MM.1S (cell line): ENCODE data around the gene CDH4.
"Not testable (repeated sequence)": the region's sequence is repeated elsewhere in the genome, so short reads cannot be mapped to it uniquely, and the experiment has no call there.

Experiments used
- DNase-seq: peaks from one replicate; pipeline ENCODE4 v3.0.0-alpha.2; 2015
- H2AFZ ChIP-seq: fragments of 300-600 bp; sonication (generic); 2 replicates; pipeline ENCODE4 v1.6.0; 2016; ENCODE audit warnings: antibody characterized with exemption, low read length
- H3F3A ChIP-seq: fragments of 300-600 bp; sonication (generic); 2 replicates; pipeline ENCODE4 v1.6.1; 2016; ENCODE audit warnings: mild to moderate bottlenecking, antibody characterized with exemption, low read length, moderate library complexity, mixed read lengths; ENCODE audit not compliant: insufficient read depth
- H3K27ac ChIP-seq: fragments of 300-600 bp; sonication (generic); 2 replicates; pipeline ENCODE4 v1.5.1; 2016; ENCODE audit warnings: mild to moderate bottlenecking, low read length
- H3K27me3 ChIP-seq: fragments of 300-600 bp; sonication (generic); replicated peaks from 2 replicates; pipeline ENCODE4 v1.6.0; 2016; ENCODE audit warnings: low read length; ENCODE audit not compliant: insufficient read depth
- H3K36me3 ChIP-seq: fragments of 300-600 bp; sonication (generic); replicated peaks from 2 replicates; pipeline ENCODE4 v1.6.1; 2016; ENCODE audit warnings: mild to moderate bottlenecking, low read length, mixed read lengths; ENCODE audit not compliant: insufficient read depth
- H3K4me1 ChIP-seq: fragments of 300-600 bp; sonication (generic); 2 replicates; pipeline ENCODE4 v1.6.1; 2016; ENCODE audit warnings: low read length, mixed read lengths
- H3K4me2 ChIP-seq: fragments of 300-600 bp; sonication (generic); 2 replicates; pipeline ENCODE4 v1.6.0; 2016; ENCODE audit warnings: low read depth, low read length
- H3K4me3 ChIP-seq: fragments of 300-600 bp; sonication (generic); 2 replicates; pipeline ENCODE4 v1.5.1; 2016; ENCODE audit warnings: low read length, mixed read lengths
- H3K79me2 ChIP-seq: fragments of 300-600 bp; sonication (generic); 2 replicates; pipeline ENCODE4 v1.6.1; 2016; ENCODE audit warnings: mixed run types, low read length, mixed read lengths
- H3K9ac ChIP-seq: fragments of 300-600 bp; sonication (generic); 2 replicates; pipeline ENCODE4 v1.6.1; 2016; ENCODE audit warnings: low read length, mixed read lengths
- H3K9me2 ChIP-seq: fragments of 300-600 bp; sonication (generic); replicated peaks from 2 replicates; pipeline ENCODE4 v1.6.1; 2016; ENCODE audit warnings: mild to moderate bottlenecking, low read length, mixed read lengths; ENCODE audit not compliant: insufficient read depth
- H3K9me3 ChIP-seq: fragments of 300-600 bp; sonication (generic); replicated peaks from 2 replicates; pipeline ENCODE4 v1.6.1; 2016; ENCODE audit warnings: mild to moderate bottlenecking, low read length, mixed read lengths; ENCODE audit not compliant: insufficient read depth
- H4K20me1 ChIP-seq: fragments of 300-600 bp; sonication (generic); 2 replicates; pipeline ENCODE4 v1.6.1; 2016; ENCODE audit warnings: mild to moderate bottlenecking, low read length, moderate library complexity, mixed read lengths; ENCODE audit not compliant: insufficient read depth
- EZH2 ChIP-seq: fragments of 300-600 bp; sonication (generic); optimal IDR thresholded peaks from 2 replicates; pipeline ENCODE3; 2017; ENCODE audit warnings: low read depth, mild to moderate bottlenecking, antibody characterized with exemption, low read length, mixed read lengths
- EZH2phosphoT487 ChIP-seq: fragments of 300-600 bp; sonication (generic); IDR thresholded peaks from 2 replicates; pipeline ENCODE4 v1.6.1; 2018; ENCODE audit warnings: antibody characterized with exemption, low read length
- TF ChIP-seq, protein P1 (sequence below): fragments of 300-600 bp; sonication (generic); IDR thresholded peaks from 2 replicates; pipeline ENCODE4 v1.5.1; 2016; ENCODE audit warnings: antibody characterized with exemption, low read length, mixed read lengths

The CDH4 gene

DNA sequence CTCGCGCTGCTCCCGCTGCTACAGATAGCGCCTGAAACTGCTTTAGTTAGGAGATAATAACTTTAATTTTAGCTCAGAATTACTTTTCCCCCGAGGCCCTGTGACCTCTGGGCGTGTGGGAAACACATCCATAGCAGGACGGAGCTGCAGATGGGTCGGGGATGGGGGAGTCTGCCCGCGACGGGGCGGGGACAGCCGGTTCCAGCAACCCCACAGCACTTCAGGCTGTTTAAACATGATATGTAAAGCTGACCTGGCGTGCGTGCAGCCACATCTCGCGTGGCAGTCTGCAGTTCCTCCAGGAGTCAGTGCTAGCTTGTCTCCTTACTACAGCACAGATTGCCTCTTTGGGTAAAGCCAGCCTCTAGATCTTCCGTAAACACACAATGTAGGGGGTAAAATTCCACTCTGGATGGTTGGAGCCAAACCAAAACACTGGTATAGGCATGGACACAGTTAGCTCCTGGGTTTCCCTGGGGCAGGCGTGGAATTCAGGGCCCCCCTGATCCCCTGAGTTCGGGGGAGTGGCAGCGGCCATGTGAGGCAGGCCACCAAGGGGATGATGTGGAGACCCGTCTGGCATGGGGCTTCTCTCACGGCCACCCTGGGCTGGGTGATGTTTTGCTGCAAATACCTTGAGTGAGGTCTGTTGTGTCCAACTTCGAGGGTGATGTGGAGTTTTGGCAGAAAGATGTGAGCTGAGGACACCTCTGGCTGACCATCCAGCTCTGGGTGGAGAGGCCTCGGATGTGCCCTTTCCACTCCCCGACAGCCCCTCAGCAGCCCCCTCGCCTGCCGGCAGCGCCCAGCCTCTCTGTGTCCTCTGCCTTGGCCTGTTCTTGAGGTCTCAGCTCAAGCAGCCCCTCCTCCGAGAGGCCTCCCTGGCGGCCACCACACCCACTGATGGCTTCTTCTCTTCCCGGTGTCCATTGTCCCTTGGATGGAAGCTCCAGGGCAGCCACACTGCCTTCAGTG is 599.2 kb downstream of the CDH4 start:
- Histone ChIP-seq H3K27ac (no peak overlapping the region), H3K27me3 (peaks cover 73% of the 10 kb centered on the region), H3K9me2 (no peaks in the 10 kb centered on the region), H3K79me2 (no peaks in the 10 kb centered on the region), H3K36me3 (no peaks in the 10 kb centered on the region), H3K4me2 (no peak overlapping the region), H4K20me1 (no peaks in the 10 kb centered on the region), H3F3A (no peaks in the 10 kb centered on the region), H3K9me3 (no peaks in the 10 kb centered on the region), H3K4me1 (no peaks in the 10 kb centered on the region), H3K4me3 (no peak overlapping the region), H3K9ac (no peak overlapping the region), H2AFZ (no peak overlapping the region)
- no peak for DNase-seq
- TF ChIP-seq EZH2 (no peak), EZH2phosphoT487 (no peak)
- TF ChIP-seq, protein P1, sequence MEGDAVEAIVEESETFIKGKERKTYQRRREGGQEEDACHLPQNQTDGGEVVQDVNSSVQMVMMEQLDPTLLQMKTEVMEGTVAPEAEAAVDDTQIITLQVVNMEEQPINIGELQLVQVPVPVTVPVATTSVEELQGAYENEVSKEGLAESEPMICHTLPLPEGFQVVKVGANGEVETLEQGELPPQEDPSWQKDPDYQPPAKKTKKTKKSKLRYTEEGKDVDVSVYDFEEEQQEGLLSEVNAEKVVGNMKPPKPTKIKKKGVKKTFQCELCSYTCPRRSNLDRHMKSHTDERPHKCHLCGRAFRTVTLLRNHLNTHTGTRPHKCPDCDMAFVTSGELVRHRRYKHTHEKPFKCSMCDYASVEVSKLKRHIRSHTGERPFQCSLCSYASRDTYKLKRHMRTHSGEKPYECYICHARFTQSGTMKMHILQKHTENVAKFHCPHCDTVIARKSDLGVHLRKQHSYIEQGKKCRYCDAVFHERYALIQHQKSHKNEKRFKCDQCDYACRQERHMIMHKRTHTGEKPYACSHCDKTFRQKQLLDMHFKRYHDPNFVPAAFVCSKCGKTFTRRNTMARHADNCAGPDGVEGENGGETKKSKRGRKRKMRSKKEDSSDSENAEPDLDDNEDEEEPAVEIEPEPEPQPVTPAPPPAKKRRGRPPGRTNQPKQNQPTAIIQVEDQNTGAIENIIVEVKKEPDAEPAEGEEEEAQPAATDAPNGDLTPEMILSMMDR = no peak

DNA sequence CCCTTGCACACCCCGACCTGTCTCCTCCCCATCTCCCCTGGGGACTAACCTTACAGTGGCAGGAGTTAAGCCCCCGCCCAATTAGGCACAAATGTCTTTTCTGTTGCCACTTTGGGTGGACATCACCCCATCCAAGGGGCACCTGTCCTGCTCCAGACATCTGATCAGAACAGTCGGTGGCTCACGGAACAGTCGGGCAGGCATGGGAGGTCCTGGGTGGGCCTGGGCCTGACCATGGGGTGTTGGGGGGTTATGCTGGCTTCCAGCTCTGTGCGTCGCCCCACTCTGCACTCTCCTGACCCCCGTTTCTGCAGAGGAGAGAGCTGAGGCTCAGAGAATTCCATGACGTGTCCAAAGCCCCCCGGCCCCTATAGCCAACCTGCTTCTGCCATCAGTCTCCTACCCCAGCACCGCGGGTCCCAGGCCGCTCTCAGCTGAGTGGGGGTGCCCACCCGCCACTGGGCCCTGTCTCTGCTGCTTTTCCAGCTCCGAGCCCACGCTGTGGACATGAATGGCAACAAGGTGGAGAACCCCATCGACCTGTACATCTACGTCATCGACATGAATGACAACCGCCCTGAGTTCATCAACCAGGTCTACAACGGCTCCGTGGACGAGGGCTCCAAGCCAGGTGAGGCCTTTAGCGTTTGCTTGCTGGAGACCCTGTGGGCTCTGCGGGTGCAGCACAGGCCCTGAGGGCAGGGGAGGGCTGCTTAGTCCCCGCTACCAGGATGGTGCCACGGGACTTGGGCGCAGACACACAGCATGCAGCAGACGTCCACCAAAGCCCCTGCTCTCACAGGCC is 600.4 kb downstream of the CDH4 start:
- H4K20me1 ChIP-seq = no peaks in the 10 kb centered on the region
- H3K27ac ChIP-seq = no peak overlapping the region
- H3K9me2 ChIP-seq = no peaks in the 10 kb centered on the region
- peaks cover 72% of the 10 kb centered on the region for H3K27me3 ChIP-seq
- no peak overlapping the region for H3K4me2 ChIP-seq
- no peaks in the 10 kb centered on the region for H3K9me3 ChIP-seq
- no peaks in the 10 kb centered on the region for H3K36me3 ChIP-seq
- H3K9ac ChIP-seq = no peak overlapping the region
- no peaks in the 10 kb centered on the region for H3F3A ChIP-seq
- TF ChIP-seq EZH2 = no peak
- TF ChIP-seq, protein P1 = no peak
- H3K4me1 ChIP-seq = no peaks in the 10 kb centered on the region
- no peak overlapping the region for H2AFZ ChIP-seq
- H3K79me2 ChIP-seq = no peaks in the 10 kb centered on the region
- DNase-seq = no peak
- H3K4me3 ChIP-seq = no peak overlapping the region

DNA sequence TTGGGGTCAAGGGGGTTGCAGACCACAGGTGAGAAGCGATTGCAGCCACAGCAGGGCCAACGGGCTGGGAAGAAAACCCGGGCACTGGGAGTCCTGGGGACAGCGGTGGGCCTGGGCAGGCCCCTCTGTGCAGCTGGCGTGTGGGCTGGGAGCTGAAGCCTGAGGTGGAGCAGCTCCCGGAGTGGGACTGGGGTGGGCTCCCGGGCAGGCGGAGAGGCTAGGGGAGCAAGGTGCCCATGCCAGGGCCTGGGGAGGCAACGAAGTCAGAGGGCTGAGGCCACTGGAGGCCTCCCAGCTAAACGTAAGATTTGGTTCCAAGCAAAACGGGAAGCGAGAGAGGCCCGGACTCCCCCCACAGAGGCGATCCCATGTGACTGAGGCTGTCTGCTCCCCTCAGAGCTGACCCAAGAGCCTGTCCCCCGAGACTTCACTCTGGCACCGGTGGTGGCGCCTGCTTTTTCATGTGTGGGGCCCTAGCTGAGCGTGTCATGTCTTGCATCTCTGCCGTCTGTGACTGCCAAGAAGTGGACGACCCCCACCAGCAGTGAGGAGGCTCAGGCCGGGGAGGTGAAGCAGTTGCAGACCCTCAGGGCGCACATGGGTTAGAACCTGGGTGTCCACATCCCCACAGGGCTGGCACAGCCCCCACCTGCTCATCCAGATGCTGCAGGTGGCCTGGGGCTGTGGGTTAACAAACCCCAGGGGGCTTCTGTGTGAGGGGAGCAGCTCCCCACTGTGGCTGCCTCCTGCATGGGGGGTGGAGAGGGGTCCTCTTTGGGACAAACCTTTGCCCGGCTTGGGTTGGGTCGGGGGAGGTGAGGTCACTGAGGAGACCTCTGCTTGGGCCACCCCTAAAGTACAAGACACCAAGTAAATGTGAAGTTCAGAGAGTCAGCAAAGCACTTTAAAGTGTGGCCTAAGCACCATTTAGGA is 601.3 kb downstream of the CDH4 start:
- H3K27ac ChIP-seq = no peak overlapping the region
- no peak overlapping the region for H3K4me2 ChIP-seq
- H3K9ac ChIP-seq = no peak overlapping the region
- no peak overlapping the region for H2AFZ ChIP-seq
- no peaks in the 10 kb centered on the region for H3K9me2 ChIP-seq
- no peaks in the 10 kb centered on the region for H4K20me1 ChIP-seq
- DNase-seq = no peak
- no peaks in the 10 kb centered on the region for H3K9me3 ChIP-seq
- H3K27me3 ChIP-seq = peaks cover 73% of the 10 kb centered on the region
- H3K4me3 ChIP-seq = no peak overlapping the region
- no peaks in the 10 kb centered on the region for H3K79me2 ChIP-seq
- no peaks in the 10 kb centered on the region for H3F3A ChIP-seq
- H3K36me3 ChIP-seq = no peaks in the 10 kb centered on the region
- TF ChIP-seq EZH2 = no peak
- no peak for TF ChIP-seq EZH2phosphoT487
- TF ChIP-seq, protein P1 = no peak
- no peaks in the 10 kb centered on the region for H3K4me1 ChIP-seq

DNA sequence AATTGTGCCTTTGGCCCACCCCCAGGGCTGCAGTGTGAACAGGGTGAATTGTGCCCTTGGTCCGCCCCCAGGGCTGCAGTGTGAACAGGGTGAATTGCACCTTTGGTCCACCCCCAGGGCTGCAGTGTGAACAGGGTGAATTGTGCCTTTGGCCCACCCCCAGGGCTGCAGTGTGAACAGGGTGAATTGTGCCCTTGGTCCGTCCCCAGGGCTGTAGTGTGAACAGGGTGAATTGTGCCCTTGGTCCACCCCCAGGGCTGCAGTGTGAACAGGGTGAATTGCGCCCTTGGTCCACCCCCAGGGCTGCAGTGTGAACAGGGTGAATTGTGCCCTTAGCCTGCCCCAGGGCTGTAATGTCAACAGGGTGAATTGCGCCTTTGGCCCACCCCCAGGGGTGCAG is 602.5 kb downstream of the CDH4 start:
- not testable (repeated sequence) for H3K4me2 ChIP-seq, DNase-seq, H2AFZ ChIP-seq, H3F3A ChIP-seq, H3K36me3 ChIP-seq, H3K9me2 ChIP-seq, H3K4me1 ChIP-seq, H3K4me3 ChIP-seq, H3K27ac ChIP-seq, H3K79me2 ChIP-seq, H3K9ac ChIP-seq, H3K9me3 ChIP-seq, H4K20me1 ChIP-seq
- peaks cover 75% of the 10 kb centered on the region for H3K27me3 ChIP-seq
